Thyroid gland (tissue), 4 donors: ENCODE measurements around the gene ANKRD39.

Experiments
- POLR2A ChIP-seq, 2 donors: fragments of 450-650 bp; IDR thresholded peaks; one replicate each; pipeline ENCODE4 v1.6.1; 2017; ENCODE audit warnings: antibody characterized with exemption in 2 of 2, mild to moderate bottlenecking in 2 of 2, moderate library complexity in 1 of 2
- TF ChIP-seq, protein P1 (sequence below), 6 experiments: fragments of 200-600 bp in 3 of 6; fragments of 450-650 bp in 3 of 6; sonication (generic) in 3 of 6; IDR thresholded peaks; one replicate each; pipeline ENCODE4 v1.5.1; 2016 to 2019; ENCODE audit warnings: antibody characterized with exemption in 6 of 6, mild to moderate bottlenecking in 2 of 6, inconsistent platforms in 1 of 6, moderate library complexity in 1 of 6

DNA sequence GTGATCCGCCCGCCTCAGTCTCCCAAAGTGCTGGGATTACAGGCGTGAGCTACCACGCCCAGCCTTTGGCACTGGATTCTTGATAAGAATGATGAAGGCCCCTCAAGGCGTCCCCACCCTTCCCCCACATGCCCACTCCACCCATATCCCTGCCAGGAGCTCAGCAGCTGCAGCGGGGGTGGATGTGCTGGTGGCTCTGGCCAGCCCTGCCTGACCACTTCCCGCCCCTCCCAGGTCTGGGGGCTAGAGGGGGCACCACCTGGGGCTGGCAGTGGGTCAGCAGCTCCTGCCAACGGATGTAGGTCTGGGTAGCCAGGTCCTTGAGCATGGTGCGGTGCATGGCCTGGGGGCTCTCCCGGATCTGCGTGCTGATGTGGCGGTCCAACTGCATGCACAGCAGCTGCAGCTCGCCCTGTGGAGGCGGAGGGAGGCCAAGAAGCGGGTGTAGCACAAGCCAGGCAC, 19.8 kb upstream of the ANKRD39 start:
- TF ChIP-seq, protein P1, sequence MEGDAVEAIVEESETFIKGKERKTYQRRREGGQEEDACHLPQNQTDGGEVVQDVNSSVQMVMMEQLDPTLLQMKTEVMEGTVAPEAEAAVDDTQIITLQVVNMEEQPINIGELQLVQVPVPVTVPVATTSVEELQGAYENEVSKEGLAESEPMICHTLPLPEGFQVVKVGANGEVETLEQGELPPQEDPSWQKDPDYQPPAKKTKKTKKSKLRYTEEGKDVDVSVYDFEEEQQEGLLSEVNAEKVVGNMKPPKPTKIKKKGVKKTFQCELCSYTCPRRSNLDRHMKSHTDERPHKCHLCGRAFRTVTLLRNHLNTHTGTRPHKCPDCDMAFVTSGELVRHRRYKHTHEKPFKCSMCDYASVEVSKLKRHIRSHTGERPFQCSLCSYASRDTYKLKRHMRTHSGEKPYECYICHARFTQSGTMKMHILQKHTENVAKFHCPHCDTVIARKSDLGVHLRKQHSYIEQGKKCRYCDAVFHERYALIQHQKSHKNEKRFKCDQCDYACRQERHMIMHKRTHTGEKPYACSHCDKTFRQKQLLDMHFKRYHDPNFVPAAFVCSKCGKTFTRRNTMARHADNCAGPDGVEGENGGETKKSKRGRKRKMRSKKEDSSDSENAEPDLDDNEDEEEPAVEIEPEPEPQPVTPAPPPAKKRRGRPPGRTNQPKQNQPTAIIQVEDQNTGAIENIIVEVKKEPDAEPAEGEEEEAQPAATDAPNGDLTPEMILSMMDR (IDR thresholded peaks at IDR 0.05) = no peak
- TF ChIP-seq POLR2A (IDR thresholded peaks at IDR 0.05) = no peak
